T-helper 2 cell (primary cell): Measurements from ENCODE around the gene RBM18.

Source experiments
- DNase-seq, 5 experiments: peaks; one replicate each; pipeline versions ENCODE4 v3.0.0 to v3.0.0-alpha.2; 2012 to 2022
- total RNA-seq, 2 donors: gene quantifications; one replicate each; lab custom pipeline; 2026; lab: John Stamatoyannopoulos, UW

RBM18 gene, protein sequence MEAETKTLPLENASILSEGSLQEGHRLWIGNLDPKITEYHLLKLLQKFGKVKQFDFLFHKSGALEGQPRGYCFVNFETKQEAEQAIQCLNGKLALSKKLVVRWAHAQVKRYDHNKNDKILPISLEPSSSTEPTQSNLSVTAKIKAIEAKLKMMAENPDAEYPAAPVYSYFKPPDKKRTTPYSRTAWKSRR
- 39.3 to 44.0 reads per million in 2 donors for total RNA-seq

DNA sequence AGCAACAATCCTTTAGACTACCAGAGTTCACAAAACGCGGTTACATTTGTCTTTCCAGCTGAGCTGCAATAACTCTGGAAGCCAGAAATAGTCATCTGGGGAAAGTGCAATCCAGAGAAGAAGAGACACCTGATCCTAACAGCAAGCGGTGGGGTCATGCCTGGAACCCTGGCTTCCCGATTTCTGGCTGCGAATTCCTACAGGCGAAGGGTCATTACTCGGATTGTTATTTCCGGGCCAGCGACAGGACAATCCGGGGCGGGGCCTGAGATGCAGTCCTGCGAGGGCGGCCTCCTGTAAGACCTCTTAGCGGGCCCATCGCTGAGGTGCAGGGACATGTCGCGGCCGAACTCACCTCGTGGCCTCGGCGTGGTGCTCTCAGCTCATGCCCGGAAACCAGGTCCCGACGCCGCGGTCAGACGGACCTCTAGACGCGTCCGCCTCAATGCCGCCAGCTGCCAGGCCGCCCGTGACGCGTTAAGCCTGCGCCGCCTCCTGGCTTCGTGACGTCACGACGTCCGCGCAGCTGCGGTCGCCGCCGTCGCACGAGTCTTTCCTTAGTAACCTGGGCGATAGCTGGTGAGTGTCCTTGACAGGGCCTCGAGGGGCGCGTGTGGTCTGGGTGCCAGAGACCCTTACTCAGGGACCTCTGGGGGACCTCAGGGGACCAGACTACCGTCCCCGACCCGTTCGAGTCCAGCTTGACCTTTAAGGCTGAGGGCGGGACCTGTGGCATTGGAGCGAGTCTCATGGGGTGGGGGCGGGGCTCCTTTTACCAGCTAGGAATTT lies at the start of gene RBM18, which contains the start of gene MRRF:
Gene RBM18 (minus strand): TSS at position 481 of the 789 bp plus-strand sequence. CDS start 3,348 bp downstream, outside the sequence.
Gene MRRF (plus strand): TSS at position 523 of the 789 bp plus-strand sequence. CDS start 6,010 bp downstream, outside the sequence.
- DNase-seq = peak; percentile 71 to 94 (median 82)

DNA sequence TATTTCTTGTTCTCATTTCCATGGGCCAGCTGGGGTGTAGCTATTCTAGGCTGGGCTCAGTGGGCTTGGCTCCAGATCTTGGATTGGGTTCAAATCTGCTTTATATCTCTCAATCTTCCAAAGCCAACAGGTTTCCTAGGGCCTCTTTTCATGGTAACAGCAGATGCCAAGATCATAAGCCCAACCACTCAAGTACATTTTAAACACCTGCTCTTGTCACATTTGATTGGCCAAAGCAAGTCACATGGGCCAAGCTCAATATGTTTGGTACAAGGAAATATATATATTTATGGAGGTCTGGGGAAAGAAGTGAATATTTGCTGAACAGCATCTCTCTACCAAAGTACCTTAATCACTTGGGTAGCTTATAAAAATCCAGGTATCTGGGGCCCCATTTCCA lies 49.5 kb upstream of the RBM18 start:
- no peak for DNase-seq

DNA sequence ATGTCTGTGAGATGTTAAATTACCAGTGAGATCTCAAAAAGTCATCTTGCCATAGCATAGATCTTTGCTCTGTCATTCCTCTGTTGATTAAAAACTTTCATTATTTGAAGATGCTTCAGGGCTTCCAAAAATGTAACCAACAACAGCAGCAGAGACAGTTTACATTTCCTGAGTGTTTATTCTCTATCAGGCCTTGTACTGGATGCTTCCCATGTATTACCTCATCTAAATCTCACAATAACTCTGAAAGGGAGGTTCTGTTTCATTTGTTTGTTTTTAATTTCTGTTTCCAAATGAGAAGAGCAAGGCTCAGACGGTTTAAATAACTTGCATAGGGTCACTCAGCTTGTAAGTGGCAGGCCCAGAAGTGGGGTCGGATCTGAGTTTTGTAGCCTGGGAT lies 45.2 kb upstream of the RBM18 start:
- DNase-seq = no peak

DNA sequence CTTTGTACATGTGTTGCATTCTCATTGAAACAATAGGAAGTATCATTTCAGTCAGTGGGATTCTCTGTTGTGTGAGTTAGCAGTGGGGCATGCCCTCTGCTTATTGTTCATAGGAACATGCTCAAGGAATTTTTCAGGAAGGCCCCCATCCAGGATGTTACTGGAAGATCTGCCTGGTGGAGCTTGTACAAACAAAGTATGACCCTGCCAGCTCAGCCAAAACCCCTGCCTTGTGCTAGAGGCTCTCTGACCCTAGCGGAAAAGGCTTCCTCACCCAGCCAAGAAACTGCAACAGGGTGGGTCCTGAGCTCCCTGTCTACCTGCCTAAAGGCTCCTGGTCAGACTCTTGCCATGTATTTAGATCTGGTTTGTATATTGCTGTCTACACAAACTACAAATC lies 43.3 kb upstream of the RBM18 start:
- no peak for DNase-seq

DNA sequence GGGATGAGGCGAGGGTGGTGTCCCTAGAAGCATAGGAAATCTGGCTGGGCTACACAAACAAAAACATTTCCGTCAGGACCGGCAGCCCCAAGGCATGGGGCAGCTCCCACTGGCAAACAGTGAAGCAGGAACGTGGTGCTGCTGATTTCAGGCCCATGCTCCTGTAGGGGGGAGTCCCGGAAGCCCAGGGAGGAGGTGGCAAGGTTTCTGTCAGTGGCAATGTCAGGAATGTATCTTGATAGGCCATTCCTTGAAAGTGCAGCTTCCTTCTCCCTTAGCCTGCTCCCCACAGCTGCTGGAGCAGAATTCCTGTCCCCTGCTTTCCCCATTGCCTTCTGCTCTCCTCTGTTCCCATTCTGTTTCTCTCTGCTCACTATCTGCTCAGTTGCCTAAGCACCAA lies 42.4 kb upstream of the RBM18 start:
- no peak for DNase-seq

DNA sequence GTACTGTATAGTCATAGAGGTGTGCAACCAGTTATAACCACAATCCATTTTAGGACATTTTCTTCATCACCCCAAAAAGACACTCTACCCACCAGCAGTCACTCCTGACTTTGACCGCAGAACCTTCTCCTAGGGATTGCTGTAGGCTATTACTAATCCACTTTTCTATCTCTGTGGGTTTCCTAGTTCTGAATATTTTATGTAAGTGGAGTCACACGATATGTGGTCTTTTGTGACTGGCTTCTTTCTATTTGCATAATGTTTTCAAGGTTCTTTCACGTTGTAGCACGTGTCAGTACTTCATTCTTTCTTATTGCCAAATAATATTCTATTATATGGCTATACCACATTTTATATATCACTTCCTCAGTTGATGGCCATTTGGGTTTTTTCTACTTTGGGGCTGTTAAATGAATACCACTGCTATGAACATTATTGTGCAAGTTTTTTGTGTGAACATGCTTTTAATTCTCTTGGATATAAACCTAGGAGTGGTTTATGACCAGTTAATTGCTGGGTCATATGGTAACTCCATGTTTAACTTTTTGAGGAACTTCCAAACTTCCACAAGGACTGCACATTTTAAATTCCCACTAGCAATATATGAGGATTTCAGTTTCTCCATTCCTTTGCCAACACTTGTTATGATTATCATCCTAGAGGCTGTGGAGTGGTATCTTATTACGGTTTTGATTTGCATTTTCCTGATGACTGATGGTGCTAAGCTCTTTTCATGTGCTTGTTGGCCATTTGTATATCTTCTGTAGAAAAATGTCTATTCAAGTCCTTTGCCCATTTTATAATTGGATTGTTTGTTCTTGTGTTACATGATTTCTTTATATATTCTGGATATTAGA lies 37.8 kb upstream of the RBM18 start:
- no peak for DNase-seq

DNA sequence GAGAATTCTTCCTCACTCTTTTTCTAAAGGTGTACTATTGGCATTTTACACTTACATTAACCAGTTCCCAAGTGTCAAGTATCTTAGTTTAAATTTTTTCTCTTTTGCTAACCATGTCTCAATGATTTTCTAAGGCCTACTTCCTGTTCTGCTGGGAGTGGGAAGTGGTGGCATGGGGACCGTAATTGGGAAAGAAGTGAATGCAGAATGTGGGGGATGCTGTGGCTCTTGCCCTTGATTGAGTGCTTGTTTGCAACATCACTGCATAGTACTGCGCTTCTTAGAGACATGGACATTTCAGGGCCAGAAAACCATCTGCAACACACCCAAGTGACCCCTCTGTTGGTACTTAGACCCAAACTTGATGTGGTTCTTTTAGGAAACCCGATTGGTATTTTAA lies 32.9 kb upstream of the RBM18 start:
- DNase-seq = no peak

DNA sequence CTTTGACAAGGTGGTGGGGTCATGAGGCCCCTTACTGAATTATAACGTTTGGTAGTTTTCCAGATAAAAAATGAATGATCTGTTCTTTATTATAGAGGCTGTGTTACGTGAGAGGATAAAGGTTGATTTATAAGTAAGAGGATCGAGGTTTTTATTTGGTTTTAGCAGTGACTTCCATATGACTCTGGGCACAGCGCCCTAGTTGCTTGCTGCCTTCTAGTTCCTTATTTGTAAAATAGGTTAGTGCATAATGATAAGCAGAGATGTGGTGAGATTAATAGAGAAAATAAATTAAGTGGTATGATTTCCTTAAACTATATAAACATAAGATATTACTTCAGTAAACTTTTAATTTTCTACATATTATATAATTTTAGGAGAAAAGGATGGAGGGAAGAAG lies 29.9 kb upstream of the RBM18 start:
- no peak for DNase-seq

DNA sequence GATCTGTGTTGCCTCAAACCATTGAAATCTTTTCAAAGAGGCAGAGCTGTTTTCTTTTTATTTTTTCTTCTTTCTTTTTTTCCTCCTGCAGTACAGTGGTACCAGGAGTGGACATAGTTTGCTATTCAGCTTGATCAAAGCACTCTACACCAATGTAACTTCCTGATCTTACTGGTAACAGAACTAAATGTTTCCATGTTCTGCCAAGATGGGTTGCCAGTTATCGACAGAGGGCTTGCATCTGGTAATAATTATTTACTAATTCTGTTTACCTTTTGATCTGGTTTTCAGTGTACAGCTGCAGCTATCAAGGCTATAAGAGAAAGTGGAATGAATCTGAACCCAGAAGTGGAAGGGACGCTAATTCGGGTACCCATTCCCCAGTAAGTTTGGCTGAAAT lies 26.8 kb upstream of the RBM18 start:
- DNase-seq = no peak

DNA sequence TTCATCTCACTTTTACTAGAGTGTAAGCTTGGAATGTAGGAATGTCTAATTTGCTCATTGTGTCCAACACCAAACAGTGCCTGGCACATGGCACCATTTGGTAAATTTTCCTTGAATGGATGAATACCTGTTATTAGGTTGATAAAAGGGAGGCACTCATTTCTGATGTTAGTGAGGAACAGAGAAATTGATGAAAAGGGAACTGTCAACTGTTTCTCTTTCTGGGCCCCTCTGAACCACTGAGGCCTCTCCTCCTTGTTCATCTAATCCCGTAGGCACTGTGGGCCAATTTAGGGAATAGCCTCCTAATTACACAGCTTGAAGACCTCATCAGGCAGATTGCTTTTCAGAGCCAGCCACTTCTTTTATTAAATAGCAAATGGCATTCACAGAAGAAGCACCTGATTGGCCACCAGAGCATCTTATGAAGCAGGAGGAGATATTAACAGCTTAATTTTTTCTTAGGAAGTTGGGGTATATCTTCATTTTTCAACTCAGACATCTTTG lies 22.6 kb upstream of the RBM18 start:
- DNase-seq = no peak

DNA sequence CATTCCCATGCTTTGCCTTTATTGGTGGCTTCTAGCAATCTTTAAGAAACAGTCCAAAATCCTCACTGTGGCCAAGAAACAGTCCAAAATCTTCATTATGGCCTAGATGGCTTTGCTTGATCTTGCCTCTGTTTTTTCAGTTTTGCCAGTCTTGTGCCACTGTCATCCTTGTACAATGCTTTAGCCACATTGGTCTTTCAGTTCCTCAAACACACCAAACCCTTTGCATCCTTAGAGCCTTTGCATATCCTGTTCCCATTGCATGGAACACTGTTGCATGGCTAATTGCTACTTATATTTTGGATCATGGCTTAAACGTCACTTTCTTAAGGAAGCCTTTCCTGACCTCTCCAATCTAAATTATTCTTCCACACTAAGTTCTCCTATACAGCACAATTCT lies 22.1 kb upstream of the RBM18 start:
- DNase-seq = no peak

DNA sequence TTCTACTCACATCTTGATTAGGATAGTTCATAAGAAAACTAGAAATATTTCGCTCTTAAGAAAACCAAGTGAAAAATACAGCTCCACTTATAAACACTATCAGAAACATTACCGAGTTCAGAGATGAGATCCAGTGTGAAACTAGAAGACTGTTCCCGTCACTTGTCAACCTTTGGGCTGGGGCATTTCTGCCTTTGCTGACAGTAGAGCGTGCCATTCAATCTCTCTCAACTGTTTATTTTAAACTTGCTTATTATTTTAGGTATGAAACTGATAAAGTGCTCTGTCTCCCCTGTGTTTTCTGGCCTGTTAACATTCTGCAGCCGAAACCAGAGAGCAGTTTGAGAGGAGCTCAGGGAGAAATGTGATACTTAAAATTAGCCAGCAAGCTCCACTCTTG lies 16.7 kb upstream of the RBM18 start:
- no peak for DNase-seq

DNA sequence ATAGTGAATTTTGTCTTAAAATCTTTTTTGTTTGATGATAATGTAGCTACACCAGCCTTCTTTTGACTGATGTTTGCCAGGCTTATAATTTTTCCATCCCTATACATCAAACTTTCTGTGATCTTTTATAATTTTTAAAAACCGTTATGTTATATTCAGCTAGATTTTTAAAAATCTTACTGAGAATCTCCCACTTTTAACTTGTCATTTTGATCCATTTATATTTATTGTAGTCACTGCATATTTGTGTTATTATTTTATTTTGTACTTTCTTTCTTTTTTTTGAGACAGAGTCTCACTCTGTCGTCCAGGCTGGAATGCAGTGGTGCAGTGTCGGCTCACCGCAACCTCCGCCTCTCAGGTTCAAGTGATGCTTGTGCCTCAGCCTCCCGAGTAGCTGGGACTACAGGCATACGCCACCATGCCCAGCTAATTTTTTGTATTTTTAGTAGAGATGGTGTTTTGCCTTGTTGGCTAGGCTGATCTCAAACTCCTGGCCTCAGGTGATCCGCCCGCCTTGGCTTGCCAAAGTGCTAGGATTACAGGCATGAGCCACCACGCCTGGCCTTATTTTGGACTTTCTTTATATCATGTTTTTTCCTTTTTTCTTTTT lies 12.8 kb upstream of the RBM18 start:
- DNase-seq = no peak

DNA sequence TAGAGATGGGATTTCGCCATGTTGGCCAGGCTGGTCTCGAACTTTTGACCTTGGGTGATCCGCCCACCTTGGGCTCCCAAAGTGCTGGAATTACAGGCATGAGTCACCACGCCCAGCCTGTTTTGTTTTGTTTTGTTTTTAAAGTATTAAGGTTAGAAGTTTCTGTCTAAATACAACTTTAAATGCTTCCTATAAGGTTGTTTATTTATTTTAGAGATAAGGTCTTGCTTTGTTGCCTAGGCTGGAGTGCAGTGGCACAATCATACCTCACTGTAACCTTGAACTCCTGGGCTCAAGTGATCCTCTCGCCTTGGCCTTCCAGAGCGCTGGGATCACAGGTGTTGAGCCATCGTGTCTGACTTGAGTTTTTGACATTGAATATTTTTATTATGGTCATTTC lies 11.5 kb upstream of the RBM18 start:
- no peak for DNase-seq

DNA sequence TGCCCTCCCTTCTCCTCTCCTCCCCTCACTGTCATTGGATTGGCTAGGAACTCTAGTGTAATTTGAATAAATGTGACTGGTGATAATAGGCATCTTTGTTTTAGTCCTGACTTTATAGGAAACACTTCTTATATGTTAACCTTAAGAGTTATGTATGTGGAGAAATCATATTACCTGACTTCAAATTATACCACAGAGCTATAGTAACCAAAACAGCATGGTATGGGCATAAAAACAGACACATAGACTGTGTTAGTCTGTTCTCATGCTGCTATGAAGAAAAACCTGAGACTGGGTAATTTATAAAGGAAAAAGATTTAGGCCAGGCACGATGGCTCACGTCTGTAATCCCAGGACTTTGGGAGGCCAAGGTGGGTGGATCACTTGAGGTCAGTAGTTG lies 9.4 kb upstream of the RBM18 start:
- no peak for DNase-seq

DNA sequence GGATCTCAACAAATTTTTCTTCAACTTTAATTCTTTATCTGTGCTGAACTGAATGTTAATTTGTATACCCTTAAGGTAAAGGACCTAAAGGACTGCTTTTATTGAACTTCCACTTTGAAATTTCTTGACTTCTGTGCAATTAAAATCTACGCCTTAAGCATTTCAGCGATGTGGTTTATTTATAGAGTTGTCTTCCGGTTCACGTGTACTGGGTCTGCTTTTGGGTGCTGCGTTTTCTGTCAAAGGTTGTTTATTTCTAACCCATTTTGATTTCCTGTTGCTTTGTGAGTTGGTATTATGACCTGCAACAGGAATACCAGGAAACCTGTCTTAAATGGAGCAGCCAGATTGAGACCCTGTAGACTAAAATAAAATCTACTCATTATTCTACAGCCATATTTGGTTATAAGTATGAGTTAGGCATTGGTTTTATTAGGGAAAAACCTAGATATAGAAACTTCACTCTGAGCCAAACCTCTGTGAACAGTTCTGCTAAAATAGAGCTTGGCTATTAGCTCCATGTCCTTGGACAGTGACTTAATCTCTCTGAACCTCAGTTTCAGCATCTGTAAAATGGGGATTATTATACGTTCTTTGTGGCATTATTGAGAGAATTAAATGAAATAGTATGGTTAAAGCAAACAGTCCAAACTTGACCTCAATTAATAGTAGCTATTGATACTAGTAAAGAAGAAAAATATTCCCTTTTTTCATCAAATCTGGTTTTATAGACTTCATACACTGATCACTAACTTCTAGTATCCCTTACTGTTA lies 3.6 kb upstream of the RBM18 start:
- no peak for DNase-seq

DNA sequence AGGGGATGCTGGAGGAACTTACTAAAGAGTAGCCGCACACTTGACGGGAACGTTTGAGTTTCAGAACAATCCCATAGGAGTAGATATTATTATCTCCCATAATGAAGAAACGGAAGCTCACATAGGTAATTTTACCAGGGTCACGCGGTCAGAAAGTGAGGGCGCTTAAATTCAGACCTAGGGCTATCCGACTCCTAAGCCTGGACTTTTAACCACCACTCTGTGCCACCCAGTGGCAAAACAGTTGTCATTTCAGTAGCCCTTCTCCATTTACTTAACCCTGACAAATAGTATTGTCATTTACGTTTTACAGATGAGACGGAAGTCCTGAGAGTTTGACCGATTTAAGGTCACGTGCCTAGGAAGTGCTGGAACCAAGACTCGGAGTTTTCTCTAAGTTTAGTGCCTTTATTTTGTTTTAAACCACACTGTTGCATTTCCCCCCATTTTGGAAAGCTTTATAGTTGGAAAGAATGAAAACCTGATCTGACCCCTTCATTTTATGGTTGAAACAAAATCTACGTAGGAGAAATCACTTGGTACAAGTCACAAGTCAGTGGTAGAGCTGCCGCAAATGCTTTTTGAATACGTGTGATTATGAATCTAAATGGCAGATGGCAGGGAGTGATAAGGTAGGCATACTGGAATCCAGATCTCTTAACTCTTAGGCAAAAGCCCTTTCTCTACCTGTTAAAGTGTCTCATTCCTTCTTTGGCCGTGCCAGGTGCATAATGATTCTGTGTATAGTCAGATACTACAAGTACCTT lies 692 bp upstream of the RBM18 start:
- DNase-seq = peak in 4 of 5 experiments; percentile 1 to 78 (median 26)

DNA sequence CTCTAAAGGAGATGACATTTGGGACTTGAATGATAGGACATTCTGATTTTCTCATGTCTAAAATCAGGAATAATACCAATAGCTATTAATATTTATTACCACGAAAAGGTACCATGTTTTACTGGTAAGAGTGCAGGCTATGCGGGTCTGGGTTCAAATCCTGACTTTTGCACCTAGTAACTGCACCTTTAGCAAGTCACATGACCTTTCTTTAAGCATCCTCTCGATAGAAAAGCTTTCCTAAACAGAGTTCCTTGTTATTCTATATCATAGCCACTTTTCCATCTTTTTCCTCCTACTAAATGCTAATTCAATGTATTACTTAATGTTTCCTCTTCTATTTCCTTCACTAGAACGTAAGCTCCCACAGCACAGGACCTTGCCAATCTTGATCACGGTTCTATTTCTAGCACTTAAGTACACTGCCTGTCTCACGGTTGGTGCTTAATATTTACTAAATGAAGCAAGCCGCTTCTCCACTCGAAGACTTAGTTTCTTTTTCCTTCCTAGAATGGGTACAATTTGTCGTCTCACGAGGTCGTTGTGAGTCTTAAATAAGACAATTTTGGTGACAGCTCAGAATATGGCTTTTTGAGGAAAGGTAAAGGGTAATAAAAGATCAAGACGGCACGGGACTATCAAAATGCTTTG lies 816 bp downstream of the RBM18 start:
- DNase-seq = peak in 2 of 5 experiments; percentile 6 to 26

DNA sequence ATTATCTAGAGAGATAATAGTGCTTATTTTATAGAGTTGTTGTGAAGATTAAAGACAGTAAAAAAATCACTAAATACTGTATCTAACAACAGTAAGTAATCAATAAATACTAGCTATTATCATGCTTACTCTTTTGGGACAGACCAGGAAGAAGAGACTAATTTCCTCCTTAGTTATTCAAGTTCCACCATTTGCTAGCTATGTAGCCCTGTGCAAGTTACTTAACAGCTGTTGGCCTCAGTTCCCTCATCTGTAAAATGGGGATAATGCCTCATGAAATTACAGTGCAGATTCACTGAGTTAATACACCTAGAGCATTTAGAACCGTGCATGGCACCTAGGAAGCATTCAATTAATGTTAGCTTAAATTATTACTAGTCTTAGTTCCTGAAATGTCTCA lies 2.6 kb downstream of the RBM18 start:
- DNase-seq = no peak

DNA sequence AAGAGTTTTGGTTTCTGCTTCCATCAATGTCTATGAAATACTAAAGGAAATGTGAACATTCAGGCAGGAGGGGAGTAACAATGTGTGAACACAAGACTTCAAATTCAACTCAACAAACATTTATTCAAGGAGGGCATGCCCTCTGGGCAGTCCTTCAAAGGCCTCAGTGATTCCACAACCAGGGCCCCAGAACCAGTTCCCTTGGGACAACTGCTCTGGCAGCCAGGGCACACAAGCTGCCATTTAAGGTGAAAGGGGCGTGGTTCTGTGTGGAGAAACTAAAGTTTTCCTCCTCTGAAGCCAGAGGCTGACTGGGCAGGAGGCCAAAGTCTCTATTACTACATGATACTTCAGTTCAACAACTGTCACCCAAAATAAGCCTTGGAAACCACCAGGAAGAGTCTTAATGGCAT lies 3.2 kb downstream of the RBM18 start:
- no peak for DNase-seq
